Keratinocyte (primary cell): Measurements from ENCODE around the gene LIN28B.
"Not testable (repeated sequence)": the region's sequence is repeated elsewhere in the genome, so short reads cannot be mapped to it uniquely, and the experiment has no call there.

Experiments
- EZH2 ChIP-seq: IDR thresholded peaks from one replicate; pipeline ENCODE4 v1.6.1; 2012; ENCODE audit warnings: inconsistent platforms, mild to moderate bottlenecking, low read length, moderate library complexity
- TF ChIP-seq, protein P1 (sequence below), 3 experiments: IDR thresholded peaks in 1 of 3; conservative IDR thresholded peaks in 1 of 3; optimal IDR thresholded peaks in 1 of 3; 2 replicates in 2 of 3; 3 replicates in 1 of 3; pipeline versions ENCODE3 to v1.5.1; 2011; ENCODE audit warnings: low read length in 3 of 3, mild to moderate bottlenecking in 3 of 3, moderate library complexity in 2 of 3, control low read depth in 1 of 3, inconsistent platforms in 1 of 3; ENCODE audit not compliant: insufficient read depth in 2 of 3; ENCODE audit errors: extremely low read depth in 1 of 3

DNA sequence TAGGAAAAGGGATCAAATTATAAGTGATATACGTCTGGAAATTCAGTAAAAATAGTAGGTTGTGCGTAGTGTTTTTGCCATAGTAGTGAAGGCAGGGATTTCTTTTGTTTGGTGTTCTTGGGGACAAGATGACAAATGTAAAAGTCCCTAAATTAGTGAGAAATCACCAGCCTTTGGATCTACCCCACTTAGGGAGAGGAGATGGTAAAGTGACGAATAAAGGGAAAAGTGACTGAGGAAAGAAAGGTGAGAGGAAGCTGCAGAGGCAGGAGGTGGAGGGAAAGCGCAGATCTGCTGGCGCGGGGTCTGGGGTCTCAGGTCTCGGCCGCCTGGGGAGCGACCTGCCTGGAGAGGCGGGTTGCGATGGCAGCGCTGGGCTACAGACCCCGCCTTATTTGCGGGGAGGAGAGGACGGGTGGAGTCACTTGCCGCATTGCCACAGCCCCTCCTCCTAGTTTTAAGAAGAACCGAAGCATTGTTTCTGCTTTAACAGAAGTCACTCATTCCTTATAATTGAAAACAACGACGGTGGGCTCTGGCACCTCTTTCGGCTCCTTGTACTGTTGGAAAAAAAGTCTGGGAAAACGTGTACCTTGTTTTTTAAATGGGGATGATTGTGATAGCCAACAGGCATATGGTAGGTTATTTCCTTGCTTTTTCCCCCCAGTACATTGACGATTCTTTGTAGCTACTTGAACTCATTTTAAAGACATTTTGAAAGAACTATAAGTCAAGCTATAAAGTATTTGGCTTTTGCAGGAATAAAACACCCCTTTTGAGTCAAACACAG lies 3.3 kb upstream of the LIN28B start:
- TF ChIP-seq, protein P1, sequence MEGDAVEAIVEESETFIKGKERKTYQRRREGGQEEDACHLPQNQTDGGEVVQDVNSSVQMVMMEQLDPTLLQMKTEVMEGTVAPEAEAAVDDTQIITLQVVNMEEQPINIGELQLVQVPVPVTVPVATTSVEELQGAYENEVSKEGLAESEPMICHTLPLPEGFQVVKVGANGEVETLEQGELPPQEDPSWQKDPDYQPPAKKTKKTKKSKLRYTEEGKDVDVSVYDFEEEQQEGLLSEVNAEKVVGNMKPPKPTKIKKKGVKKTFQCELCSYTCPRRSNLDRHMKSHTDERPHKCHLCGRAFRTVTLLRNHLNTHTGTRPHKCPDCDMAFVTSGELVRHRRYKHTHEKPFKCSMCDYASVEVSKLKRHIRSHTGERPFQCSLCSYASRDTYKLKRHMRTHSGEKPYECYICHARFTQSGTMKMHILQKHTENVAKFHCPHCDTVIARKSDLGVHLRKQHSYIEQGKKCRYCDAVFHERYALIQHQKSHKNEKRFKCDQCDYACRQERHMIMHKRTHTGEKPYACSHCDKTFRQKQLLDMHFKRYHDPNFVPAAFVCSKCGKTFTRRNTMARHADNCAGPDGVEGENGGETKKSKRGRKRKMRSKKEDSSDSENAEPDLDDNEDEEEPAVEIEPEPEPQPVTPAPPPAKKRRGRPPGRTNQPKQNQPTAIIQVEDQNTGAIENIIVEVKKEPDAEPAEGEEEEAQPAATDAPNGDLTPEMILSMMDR (optimal IDR thresholded peaks at IDR 0.05 in 1 of 3, IDR thresholded peaks at IDR 0.05 in 1 of 3, conservative IDR thresholded peaks at IDR 0.05 in 1 of 3; ENCODE audit: extremely low read depth in 1 of 3, insufficient read depth in 2 of 3, low read length in 3 of 3), result not testable (repeated sequence)
- TF ChIP-seq EZH2, result peak; percentile 78
